GM18505 (cell line): Measurements from ENCODE around the gene ESPN.

Experiments
- ATAC-seq: cut with Tn5 transposase; IDR thresholded peaks from one replicate; pipeline ENCODE4 v1.9.1; 2021; ENCODE audit not compliant: unreplicated experiment
- POLR2A ChIP-seq: IDR thresholded peaks from 4 replicates; pipeline ENCODE4 v1.6.1; 2011; ENCODE audit warnings: borderline replicate concordance; ENCODE audit not compliant: insufficient read depth, insufficient read length; ENCODE audit errors: extremely low read depth

Gene ESPN

DNA sequence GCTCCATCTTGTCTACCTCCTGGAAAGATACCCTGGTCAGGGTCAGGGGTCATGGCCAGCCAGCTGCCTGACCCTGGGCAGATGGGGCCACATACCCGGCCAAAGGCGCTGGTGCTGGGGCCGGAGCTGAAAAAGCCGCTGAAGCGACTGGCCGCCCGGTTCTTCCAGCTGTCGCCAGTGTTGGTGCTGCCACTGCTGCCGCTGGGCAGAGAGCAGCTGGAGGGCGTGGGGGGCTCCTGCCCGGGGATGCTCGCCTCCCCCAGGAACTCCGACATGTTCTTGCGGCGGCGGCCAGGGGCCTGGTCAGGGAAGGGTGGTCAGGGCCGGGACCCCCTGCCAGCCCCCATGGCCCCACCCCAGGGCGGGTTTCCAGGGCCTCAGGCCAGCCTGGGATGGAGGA, 48.6 kb downstream of the ESPN start:
- ATAC-seq: no peak
- TF ChIP-seq POLR2A: no peak

DNA sequence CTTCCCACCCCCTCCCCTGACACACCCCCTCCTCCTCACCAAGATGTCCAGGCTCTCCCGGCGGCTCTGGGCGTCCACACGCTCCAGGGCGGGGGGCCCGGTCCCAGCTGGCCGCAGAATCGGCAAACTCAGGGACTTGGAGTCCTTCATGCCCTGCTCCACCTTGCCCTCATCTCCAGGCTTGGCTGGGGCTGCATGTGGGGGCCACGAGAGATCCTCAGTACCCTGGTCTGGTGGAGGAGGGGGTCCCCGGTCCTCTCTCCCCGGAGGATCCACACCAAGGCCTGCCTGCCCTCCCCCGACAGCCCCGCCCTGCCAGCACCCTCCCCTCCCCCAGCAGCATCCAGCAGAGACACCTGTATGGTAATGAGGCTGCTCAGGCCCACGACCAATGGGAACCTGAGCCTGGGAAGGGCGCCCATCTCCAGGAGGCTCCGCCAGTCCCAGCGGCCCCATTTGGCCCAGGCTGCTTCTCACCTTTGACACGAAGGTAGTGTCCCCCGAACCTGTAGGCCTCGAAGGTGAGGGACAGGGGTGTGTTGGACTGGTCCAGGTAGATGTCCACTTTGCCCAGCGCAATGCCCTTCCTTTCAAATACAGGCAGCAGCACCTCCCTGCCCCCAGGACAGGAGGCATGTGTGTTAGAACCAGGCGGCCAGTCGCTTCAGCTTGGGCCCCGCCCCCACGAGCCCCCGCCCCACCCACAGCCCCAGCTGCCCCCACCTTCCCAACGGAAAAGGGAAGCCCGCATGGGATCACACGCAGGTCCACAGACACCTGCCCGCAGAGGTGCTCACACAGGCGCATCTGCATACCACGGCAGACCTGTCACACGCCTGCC, 49.6 kb downstream of the ESPN start:
- no peak for ATAC-seq
- TF ChIP-seq POLR2A: no peak

DNA sequence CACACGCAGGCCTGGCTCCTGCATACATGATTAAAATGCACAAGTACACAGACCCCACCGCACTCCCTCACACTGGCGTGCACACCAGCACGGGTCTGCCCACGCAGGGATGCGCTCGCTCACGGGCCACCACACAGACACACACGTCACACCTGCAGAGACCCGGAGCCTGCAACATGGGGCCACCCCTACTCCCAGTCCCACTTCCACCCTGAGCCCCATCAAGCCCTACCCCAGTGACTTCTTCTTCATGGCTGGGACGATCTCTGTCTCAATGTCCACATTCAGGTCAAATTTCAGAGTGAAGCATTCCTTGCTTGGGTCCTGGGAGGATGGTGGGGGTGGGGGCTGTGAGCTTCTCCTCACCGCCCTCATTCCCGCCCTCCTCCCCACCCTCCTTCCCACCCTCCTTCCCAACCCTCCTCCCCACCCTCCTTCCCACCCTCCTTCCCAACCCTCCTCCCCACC, 50.3 kb downstream of the ESPN start:
- no peak for ATAC-seq
- TF ChIP-seq POLR2A: no peak

DNA sequence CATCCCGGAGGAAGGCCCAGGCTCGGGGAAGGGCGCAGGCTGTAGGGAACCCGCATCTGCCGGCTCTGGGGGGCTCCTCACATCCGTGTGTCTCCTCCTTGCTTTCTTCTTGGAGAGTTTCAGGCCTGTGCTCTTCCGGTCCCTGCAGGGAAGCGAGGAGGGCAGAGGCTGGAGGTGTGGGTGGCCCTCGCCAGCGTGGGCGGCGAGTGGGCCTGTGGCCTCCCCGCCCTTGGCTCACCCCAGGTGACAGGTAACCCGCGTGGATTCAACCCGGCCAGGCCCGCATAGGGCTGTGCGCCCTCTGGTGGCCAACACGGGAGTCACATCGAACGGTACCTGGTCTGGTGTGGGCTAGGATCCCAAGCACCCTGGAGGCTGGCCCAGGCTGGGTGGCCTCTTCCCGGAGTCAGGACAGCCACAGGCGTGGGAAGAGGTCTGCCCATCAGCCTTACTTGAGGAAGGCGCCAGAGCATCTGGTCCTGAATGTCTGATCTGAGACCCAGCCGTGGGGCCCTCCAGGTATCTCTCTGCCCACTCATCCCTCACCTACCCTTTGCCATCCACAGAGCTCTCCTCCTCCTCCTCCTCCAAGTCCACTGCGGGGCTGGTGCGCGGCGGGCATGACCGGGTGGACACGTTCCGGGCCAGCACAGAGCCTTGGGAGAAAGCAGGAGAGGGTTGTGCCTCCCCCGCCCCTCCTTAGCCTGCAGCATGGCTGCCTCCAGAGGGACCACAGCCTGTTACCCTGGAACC, 51.0 kb downstream of the ESPN start:
- no peak for ATAC-seq
- TF ChIP-seq POLR2A: no peak

DNA sequence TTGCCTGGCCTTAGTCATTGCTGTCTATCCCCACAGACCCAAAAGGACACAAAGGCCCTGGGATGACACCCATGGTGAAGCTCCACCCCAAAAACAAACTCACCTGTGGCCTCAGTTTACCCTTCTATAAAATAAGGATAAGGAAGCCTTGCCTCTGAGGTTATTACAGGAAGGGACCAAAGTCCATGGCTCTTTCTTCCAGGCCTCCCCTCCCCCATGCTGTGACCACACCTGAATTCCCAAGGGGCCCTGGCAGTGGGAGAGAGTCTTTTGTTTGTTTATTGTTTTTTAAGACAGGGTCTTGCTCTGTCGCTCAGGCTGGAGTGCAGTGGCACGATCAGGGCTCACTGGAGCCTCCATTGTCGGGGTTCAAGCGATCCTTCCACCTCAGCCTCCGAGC, 51.9 kb downstream of the ESPN start:
- no peak for ATAC-seq
- TF ChIP-seq POLR2A: no peak

DNA sequence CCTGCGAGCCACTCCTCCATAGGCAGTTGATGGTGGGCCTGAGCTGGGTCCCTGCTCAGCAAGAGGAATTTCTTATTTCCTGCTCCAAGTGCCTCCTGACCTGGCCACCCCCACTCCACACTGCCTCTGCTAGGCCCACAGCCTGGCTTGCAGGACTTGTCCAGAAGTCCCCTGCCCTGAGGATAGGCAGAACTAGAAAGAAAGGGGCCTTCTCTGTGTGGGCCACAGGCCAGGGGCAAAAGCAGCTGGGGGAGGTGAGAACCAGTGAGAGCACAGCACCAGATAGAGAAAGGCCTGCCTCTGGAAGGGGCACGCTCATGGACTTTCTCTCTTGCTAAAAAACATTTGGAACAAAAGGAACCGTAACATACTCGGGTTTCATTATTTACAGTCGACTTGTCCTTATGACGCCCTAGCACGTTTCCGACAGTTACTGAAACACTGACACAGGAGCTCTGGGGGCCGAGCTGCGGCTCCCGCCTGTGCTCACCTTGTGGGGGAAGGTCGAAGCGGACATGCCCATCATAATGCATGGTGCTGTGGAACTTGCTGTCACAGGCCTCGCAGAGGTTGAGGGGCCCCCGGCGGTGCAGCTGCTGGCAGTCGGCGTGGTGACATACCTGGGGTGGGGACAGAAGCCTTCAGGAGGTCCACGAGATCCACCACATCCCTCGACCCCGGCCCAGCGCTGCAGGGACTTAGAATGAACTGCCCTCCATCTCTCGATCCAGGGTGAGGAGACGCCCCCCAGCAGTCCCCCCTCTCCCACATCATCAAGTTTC, 52.7 kb downstream of the ESPN start:
- no peak for TF ChIP-seq POLR2A
- no peak for ATAC-seq

DNA sequence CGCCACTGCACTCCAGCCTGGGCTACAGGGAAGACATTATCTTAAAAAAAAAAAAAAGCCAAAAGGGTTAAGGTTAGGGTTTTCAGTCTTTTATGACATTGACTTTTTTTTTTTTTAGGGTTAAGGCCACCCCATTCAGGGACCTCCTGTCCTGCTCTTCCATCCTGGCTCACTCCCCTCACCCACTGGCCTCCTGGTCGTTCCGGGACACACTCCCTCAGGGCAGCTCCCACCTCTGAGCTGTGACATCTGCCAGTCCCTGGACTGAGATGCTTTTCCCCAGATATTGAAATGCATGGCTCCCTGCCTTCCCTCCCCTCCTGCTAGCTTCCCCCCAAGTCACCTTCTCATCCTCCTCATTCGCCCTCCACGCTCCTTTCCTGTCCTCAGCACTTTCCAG, 57.2 kb downstream of the ESPN start:
- ATAC-seq: no peak
- TF ChIP-seq POLR2A: no peak

DNA sequence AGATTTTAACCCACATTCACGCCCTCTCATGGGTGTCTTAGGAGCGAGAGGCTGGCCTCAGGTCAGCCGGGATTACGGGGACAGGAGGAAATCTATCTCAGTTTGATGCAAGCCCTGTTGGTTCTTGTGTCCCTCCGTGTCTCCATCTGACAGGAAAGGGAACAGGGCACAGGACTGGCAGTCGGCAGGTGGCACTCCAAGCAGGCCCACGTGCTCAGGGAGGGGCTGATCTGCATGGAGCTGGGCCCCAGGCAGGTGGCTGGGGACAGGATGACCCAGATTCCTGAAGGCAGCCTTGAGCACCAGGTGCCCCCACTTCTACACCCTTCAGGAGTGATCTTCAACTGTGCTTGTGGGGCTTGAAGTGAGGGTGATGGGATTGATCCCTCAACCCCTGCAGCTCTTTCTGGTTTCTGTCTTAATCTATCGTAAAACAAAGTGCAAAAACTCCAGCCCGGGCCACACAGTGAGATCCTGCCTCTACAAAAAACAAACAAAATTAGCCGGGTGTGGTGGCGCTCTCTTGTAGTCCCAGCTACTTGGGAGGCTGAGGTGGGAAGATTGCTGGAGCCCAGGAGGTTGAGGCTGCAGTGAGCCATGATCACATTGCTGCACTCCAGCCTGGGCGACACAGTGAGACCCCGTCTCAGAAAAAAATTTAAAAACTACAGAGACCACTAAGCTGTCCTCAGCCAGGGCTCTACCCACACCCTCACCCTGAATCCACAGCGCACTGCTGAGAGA, 58.6 kb downstream of the ESPN start:
- TF ChIP-seq POLR2A: no peak
- ATAC-seq: no peak

DNA sequence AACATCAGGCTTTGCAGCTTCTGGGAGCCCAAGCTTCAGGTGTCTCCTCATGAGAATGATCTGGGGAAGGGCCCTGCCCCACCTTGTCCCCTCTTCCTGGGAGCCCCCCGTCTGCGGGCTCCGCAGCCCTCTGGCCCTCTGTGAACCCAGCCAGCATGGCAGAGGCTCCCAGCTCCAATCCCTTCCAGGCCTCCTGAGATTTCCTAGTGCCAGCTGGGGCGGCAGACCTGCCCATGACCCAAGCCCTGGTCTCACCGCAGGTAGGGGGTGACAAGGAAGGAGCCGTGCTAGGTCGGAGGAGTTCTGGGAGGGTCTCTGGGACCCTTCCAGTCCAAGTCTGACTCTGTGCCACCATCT, 59.2 kb downstream of the ESPN start:
- no peak for ATAC-seq
- TF ChIP-seq POLR2A: no peak

DNA sequence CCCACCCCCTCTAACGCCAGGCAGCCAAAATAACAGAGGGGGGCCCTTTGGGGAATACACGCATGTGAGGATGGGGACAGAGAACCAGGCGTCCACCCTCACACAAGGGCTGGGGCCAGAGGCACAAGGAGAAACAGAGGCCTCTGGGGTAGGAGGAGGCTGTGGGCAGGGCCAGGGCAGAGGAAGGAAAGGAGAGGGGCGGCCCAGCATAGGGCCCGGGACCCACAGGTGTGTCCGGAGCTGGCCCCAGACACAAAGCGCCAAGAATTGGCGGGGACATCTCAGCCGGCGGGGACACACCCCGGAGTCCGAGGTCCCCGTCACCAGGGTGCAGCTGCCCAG, 60.2 kb downstream of the ESPN start:
- TF ChIP-seq POLR2A: no peak
- no peak for ATAC-seq

DNA sequence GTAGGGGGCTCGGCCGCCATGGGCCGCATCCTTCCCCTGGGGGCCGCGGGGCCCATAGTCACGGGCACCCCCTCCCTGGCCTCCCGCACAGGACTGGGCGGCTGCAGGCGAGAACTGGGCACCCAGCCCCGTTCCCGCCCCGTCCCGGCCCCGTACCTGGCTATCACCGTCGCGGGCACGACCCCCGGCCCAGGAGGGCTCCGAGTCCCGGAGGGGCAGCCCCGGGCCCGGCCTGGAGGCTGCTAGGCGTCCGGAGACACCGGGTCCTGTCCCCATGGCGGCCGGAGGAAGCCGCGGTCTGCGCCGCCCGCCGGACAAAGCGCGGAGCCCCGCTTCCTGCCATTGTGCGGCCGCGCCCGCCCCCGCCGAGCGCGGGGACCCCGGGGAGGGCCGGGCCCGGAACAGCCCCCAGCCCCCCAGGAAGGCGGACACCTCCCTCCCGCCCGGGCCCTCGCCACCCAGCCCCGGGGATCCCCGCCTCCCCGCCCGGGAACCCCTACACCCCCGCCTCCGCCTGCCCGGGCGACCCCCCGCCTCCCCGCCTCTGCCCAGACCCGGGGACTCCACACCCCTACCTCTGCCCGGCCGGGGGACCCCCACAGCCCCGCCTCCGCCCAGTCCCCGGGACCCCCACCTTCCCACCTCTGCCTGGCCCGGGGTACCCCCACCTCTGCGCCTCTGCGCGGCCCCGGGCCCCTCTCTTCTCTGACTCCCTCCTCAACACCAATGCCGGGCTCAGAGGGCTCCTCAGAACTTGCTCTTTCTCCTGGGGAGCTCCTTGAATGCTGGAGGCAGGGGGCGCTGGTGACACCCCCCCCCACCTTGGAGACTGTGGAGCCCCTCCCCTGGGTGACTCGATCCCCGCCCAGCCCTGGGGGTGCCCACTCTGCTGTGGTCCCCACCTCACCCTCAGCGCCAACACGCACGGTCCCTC, 60.9 kb downstream of the ESPN start:
- no peak for TF ChIP-seq POLR2A
- ATAC-seq: no peak

DNA sequence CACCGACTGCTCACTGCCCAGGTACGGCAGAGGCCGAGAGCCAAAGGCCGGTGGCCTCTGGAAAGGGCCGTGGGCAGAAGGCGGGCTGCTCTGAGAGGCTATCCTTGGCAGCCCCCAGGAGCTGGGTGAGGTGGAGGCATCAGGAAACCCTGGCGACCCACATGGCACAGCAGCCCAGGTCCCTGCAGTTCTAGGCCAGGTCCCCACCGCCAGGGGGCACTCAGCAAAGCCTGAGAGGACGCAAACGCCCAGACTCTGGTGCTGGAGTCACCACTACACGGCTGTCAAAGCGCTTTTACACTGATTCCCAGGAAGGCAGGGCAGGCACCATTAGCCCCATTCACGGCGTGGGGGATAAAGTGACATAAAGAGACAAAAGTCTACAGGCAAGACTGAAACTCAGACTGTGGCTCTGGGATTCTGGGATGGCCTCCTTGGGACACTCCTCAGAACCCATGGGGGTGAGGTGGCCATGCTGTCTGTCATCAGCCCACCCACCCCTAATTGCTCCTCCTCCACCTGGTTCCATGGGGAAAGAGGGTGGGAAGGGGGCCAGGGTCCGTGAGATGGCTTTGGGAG, 61.9 kb downstream of the ESPN start:
- no peak for TF ChIP-seq POLR2A
- ATAC-seq: no peak
